GM12892 (cell line): Measurements from ENCODE around the gene NEDD1.

Experiments used
- POLR2A ChIP-seq: IDR thresholded peaks from 2 replicates; pipeline ENCODE4 v1.6.1; 2011; ENCODE audit warnings: low read depth, low read length, control low read depth
- TAF1 ChIP-seq: IDR thresholded peaks from 2 replicates; pipeline ENCODE4 v1.6.1; 2011; ENCODE audit warnings: low read depth, mild to moderate bottlenecking, control low read depth, low read length, borderline replicate concordance

DNA sequence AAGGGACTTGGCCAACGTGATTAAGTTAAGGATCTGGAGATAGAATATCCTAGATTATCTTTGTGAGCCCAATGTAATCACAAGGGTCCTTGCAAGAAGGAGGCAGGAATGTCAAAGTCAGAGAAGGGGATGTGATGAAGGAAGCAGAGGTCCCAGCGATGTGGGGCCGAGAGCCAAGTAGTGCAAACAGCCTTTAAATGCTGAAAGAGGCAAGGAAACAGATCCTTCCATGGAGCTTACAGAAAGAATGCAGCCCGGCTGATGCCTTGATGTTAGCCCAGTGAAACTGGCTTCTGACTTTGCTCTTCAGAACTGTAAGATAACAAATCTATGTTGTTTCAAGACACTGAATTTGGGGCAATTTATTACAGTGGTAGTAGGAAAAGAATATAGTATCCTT lies 74.9 kb downstream of the NEDD1 start:
- no peak for TF ChIP-seq TAF1
- TF ChIP-seq POLR2A = no peak
